ENCODE data around the gene PALLD.

Gene PALLD

GRCh38 chr4:168643111-168643795 is 146.4 kb downstream of the PALLD start:
- Histone ChIP-seq H3K27ac (ENCODE audit: extremely low read depth, low read depth, low read length) (no peak overlapping the region), H3K36me3 (ENCODE audit: control insufficient read depth in 2 of 2, insufficient read depth in 1 of 2, low read length in 2 of 2) (no peaks in the 10 kb centered on the region), H3K9me3 (ENCODE audit: control insufficient read depth, insufficient read depth, low read depth, low read length) (no peaks in the 10 kb centered on the region), H3K4me1 (ENCODE audit: control insufficient read depth, insufficient read depth, low read length) (peaks cover 14% of the 10 kb centered on the region), H3K4me3 (ENCODE audit: low read depth, low read length) (no peak overlapping the region)
- POLR2A ChIA-PET: interaction anchor here (0.7 kb wide), 1 partner anchor 8 kb away, joined by 4 read pairs; no protein-coding TSS in a partner anchor
- CTCF ChIA-PET: interaction anchor here (0.6 to 0.7 kb wide), 2 partner anchors 18 to 31 kb away, joined by 3 read pairs; no protein-coding TSS in a partner anchor
- no peak for TF ChIP-seq ZNF747 (tag by site-specific recombination; IDR thresholded peaks at IDR 0.05)
- TF ChIP-seq YY1 (tag by site-specific recombination; IDR thresholded peaks at IDR 0.05): no peak
- TF ChIP-seq ZNF514 (tag by site-specific recombination; IDR thresholded peaks at IDR 0.05): no peak
- no peak for TF ChIP-seq ZFP41 (tag by site-specific recombination; IDR thresholded peaks at IDR 0.05; ENCODE audit: borderline replicate concordance)
- no peak for TF ChIP-seq ELK4 (IDR thresholded peaks at IDR 0.05; ENCODE audit: borderline replicate concordance, low read depth, low read length)
- TF ChIP-seq ZNF404 (tag by site-specific recombination; IDR thresholded peaks at IDR 0.05): no peak
- no peak for TF ChIP-seq ZBTB48 (tag by site-specific recombination; IDR thresholded peaks at IDR 0.05)
- TF ChIP-seq, protein P1, sequence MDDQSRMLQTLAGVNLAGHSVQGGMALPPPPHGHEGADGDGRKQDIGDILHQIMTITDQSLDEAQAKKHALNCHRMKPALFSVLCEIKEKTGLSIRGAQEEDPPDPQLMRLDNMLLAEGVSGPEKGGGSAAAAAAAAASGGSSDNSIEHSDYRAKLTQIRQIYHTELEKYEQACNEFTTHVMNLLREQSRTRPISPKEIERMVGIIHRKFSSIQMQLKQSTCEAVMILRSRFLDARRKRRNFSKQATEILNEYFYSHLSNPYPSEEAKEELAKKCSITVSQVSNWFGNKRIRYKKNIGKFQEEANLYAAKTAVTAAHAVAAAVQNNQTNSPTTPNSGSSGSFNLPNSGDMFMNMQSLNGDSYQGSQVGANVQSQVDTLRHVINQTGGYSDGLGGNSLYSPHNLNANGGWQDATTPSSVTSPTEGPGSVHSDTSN (CRISPR knock-in tag; IDR thresholded peaks at IDR 0.05): no peak
- TF ChIP-seq ZNF214 (tag by site-specific recombination; IDR thresholded peaks at IDR 0.05; ENCODE audit: borderline replicate concordance): no peak
- TF ChIP-seq SP2 (tag by site-specific recombination; IDR thresholded peaks at IDR 0.05): no peak
- TF ChIP-seq, protein P2, sequence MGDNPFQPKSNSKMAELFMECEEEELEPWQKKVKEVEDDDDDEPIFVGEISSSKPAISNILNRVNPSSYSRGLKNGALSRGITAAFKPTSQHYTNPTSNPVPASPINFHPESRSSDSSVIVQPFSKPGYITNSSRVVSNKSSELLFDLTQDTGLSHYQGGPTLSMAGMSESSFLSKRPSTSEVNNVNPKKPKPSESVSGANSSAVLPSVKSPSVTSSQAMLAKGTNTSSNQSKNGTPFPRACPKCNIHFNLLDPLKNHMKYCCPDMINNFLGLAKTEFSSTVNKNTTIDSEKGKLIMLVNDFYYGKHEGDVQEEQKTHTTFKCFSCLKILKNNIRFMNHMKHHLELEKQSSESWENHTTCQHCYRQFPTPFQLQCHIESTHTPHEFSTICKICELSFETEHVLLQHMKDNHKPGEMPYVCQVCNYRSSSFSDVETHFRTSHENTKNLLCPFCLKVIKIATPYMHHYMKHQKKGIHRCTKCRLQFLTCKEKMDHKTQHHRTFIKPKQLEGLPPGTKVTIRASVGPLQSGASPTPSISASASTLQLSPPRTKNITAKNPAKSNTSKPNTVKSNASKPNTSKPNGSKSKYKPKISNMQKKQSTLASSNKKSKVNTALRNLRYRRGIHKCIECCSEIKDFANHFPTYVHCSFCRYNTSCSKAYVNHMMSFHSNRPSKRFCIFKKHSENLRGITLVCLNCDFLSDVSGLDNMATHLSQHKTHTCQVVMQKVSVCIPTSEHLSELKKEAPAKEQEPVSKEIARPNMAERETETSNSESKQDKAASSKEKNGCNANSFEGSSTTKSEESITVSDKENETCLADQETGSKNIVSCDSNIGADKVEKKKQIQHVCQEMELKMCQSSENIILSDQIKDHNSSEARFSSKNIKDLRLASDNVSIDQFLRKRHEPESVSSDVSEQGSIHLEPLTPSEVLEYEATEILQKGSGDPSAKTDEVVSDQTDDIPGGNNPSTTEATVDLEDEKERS (tag by site-specific recombination; IDR thresholded peaks at IDR 0.05): no peak
- TF ChIP-seq, protein P3, sequence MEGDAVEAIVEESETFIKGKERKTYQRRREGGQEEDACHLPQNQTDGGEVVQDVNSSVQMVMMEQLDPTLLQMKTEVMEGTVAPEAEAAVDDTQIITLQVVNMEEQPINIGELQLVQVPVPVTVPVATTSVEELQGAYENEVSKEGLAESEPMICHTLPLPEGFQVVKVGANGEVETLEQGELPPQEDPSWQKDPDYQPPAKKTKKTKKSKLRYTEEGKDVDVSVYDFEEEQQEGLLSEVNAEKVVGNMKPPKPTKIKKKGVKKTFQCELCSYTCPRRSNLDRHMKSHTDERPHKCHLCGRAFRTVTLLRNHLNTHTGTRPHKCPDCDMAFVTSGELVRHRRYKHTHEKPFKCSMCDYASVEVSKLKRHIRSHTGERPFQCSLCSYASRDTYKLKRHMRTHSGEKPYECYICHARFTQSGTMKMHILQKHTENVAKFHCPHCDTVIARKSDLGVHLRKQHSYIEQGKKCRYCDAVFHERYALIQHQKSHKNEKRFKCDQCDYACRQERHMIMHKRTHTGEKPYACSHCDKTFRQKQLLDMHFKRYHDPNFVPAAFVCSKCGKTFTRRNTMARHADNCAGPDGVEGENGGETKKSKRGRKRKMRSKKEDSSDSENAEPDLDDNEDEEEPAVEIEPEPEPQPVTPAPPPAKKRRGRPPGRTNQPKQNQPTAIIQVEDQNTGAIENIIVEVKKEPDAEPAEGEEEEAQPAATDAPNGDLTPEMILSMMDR (tag by site-specific recombination; IDR thresholded peaks at IDR 0.05): no peak

- no peaks in the 10 kb centered on the region for H3K36me3 ChIP-seq (ENCODE audit: control insufficient read depth in 2 of 2, insufficient read depth in 1 of 2, low read length in 2 of 2)
- no peak overlapping the region for H3K4me3 ChIP-seq (ENCODE audit: low read depth, low read length)
- H3K9me3 ChIP-seq (ENCODE audit: control insufficient read depth, insufficient read depth, low read depth, low read length): no peaks in the 10 kb centered on the region
- CTCF ChIA-PET: interaction anchor here (0.6 kb wide), 1 partner anchor 17 kb away, joined by 3 read pairs; no protein-coding TSS in a partner anchor
- POLR2A ChIA-PET: interaction anchor here (0.7 kb wide), 1 partner anchor 8 kb away, joined by 4 read pairs; no protein-coding TSS in a partner anchor
- H3K27ac ChIP-seq (ENCODE audit: extremely low read depth, low read depth, low read length): no peak overlapping the region
- H3K4me1 ChIP-seq (ENCODE audit: control insufficient read depth, insufficient read depth, low read length): peaks cover 15% of the 10 kb centered on the region
- TF ChIP-seq ZSCAN30 (tag by site-specific recombination; IDR thresholded peaks at IDR 0.05) (no peak), ZNF660 (tag by site-specific recombination; IDR thresholded peaks at IDR 0.05) (no peak), ZNF529 (tag by site-specific recombination; IDR thresholded peaks at IDR 0.05; ENCODE audit: insufficient replicate concordance) (no peak), ZNF239 (tag by site-specific recombination; IDR thresholded peaks at IDR 0.05) (no peak), FEZF1 (tag by site-specific recombination; IDR thresholded peaks at IDR 0.05) (no peak), SCRT2 (tag by site-specific recombination; IDR thresholded peaks at IDR 0.05) (no peak), ZNF624 (tag by site-specific recombination; IDR thresholded peaks at IDR 0.05) (no peak), ZNF654 (tag by site-specific recombination; IDR thresholded peaks at IDR 0.05; ENCODE audit: low read depth) (no peak), ZNF473 (tag by site-specific recombination; IDR thresholded peaks at IDR 0.05) (no peak), ZNF768 (tag by site-specific recombination; IDR thresholded peaks at IDR 0.05) (no peak), ZNF138 (tag by site-specific recombination; IDR thresholded peaks at IDR 0.05; ENCODE audit: borderline replicate concordance) (no peak)
- TF ChIP-seq, protein P4, sequence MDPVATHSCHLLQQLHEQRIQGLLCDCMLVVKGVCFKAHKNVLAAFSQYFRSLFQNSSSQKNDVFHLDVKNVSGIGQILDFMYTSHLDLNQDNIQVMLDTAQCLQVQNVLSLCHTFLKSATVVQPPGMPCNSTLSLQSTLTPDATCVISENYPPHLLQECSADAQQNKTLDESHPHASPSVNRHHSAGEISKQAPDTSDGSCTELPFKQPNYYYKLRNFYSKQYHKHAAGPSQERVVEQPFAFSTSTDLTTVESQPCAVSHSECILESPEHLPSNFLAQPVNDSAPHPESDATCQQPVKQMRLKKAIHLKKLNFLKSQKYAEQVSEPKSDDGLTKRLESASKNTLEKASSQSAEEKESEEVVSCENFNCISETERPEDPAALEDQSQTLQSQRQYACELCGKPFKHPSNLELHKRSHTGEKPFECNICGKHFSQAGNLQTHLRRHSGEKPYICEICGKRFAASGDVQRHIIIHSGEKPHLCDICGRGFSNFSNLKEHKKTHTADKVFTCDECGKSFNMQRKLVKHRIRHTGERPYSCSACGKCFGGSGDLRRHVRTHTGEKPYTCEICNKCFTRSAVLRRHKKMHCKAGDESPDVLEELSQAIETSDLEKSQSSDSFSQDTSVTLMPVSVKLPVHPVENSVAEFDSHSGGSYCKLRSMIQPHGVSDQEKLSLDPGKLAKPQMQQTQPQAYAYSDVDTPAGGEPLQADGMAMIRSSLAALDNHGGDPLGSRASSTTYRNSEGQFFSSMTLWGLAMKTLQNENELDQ (tag by site-specific recombination; IDR thresholded peaks at IDR 0.05; ENCODE audit: low read depth): no peak
These were observed 146.9 kb downstream of the PALLD start for GRCh38 chr4:168643796-168644159.

Measured in HEK293 (cell line).